Epithelial cell of esophagus (primary cell): ENCODE data around the gene HEYL.

Experiments used
- DNase-seq: peaks from one replicate; pipeline ENCODE4 v3.0.0; 2010; ENCODE audit warnings: low read depth
- H3K4me3 ChIP-seq: 2 replicates; pipeline ENCODE4 v1.5.1; 2011; ENCODE audit warnings: mild to moderate bottlenecking, low read length, control low read depth
- CTCF ChIP-seq: IDR thresholded peaks from 2 replicates; pipeline ENCODE4 v1.5.1; 2011; ENCODE audit warnings: low read depth, mild to moderate bottlenecking, low read length, control low read depth, inconsistent platforms; ENCODE audit not compliant: insufficient read depth; ENCODE audit errors: missing control alignments

Gene HEYL

GRCh38 chr1:39639305-39640130 is at the start of gene HEYL:
HEYL (minus strand) TSS chr1:39639643; CDS start chr1:39639625, 18 bp downstream.
- H3K4me3 ChIP-seq, result no peak within 1 kb of the TSS
- DNase-seq, result peak; percentile 36
- TF ChIP-seq CTCF, result peak; percentile 19

- H3K4me3 ChIP-seq, result no peak overlapping the region
- DNase-seq, result no peak
Observed at GRCh38 chr1:39689214-39689613, 49.8 kb upstream of the HEYL start.

GRCh38 chr1:39688706-39689105 is 49.3 kb upstream of the HEYL start:
- H3K4me3 ChIP-seq, result no peak overlapping the region
- no peak for TF ChIP-seq CTCF
- DNase-seq, result peak; percentile 80

More at GRCh38 chr1:39689214-39689613, 49.8 kb upstream of the HEYL start:
- TF ChIP-seq CTCF, result no peak

GRCh38 chr1:39687243-39687642 is 47.8 kb upstream of the HEYL start:
- no peak for TF ChIP-seq CTCF
- DNase-seq, result no peak
- no peak overlapping the region for H3K4me3 ChIP-seq

- TF ChIP-seq CTCF, result no peak
- no peak for DNase-seq
- no peak overlapping the region for H3K4me3 ChIP-seq
Observed at GRCh38 chr1:39685071-39685470, 45.6 kb upstream of the HEYL start.

- no peak for DNase-seq
- H3K4me3 ChIP-seq, result no peak overlapping the region
- no peak for TF ChIP-seq CTCF
Observed at GRCh38 chr1:39684313-39684664, 44.8 kb upstream of the HEYL start.

GRCh38 chr1:39683591-39684312 is 44.3 kb upstream of the HEYL start:
- TF ChIP-seq CTCF, result no peak
- H3K4me3 ChIP-seq, result no peak overlapping the region
- DNase-seq, result no peak
